ENCODE measurements around the gene ARHGEF3.

Gene ARHGEF3, protein sequence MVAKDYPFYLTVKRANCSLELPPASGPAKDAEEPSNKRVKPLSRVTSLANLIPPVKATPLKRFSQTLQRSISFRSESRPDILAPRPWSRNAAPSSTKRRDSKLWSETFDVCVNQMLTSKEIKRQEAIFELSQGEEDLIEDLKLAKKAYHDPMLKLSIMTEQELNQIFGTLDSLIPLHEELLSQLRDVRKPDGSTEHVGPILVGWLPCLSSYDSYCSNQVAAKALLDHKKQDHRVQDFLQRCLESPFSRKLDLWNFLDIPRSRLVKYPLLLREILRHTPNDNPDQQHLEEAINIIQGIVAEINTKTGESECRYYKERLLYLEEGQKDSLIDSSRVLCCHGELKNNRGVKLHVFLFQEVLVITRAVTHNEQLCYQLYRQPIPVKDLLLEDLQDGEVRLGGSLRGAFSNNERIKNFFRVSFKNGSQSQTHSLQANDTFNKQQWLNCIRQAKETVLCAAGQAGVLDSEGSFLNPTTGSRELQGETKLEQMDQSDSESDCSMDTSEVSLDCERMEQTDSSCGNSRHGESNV

GRCh38 chr3:56801662-56802377 is at the start of gene ARHGEF3:
TSS of gene ARHGEF3 (minus strand) at chr3:56801949. CDS start at chr3:56801798, 151 bp downstream.
- peak; percentile 86 for DNase-seq

- DNase-seq: no peak
Measured at GRCh38 chr3:56849698-56850097, 47.9 kb upstream of the ARHGEF3 start.

DNA sequence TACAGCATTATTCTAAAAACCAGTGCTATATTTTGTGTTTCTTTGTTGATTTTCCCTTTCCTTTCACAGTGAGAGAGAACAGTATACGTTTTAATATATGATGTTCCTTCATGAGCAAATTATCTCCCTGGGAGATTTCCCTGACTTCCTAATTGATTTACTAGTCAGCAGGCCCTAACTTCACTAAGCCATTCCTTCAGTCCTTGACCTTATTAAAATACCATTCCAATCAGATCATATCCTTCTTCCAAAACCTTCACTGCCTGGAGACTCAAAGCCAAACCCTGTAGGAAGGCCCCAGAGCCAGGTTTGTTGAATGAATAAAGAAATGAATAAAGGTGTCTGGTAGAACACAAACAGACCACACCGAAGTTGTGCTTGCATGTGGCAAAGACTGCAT is 43.8 kb upstream of the ARHGEF3 start:
- no peak for DNase-seq

GRCh38 chr3:56844536-56844935 is 42.8 kb upstream of the ARHGEF3 start:
- no peak for DNase-seq

GRCh38 chr3:56839784-56840715 is 38.3 kb upstream of the ARHGEF3 start:
- DNase-seq: no peak

GRCh38 chr3:56838448-56838847 is 36.7 kb upstream of the ARHGEF3 start:
- DNase-seq: no peak

DNA sequence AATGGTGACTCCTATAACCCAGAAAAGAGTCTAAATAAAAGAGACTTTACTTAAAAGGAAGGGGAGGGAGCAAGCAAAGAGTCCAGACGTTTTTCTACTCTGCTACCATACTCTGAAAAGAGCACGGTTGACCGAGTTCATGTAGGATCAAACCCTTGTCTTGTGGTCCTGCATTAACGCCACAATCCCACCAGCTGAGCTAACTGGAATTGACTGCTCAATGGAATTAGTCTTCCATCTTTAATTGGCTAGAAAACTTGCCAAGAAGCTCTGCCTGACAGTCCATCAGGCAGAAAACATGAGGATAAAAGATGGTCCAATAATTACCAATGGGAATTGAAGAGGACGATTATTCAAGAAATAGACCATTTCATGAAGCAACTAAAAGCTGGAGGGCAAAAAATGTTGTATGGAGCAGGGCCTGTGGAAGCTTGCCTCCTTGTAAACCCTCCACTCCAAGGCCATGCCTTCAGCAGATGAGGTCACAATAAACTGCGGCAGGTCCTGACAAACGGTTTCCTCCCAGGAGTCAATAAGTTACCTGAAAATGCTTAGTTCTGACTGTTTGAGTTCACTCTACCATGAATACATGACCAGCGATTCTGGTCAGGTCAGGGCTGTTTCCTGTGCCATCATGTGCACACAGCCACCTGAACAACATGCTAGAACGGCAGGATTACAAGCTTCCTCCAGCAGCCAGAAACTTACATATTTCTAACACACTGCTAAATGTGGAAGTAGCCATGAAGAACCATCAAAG is 35.6 kb upstream of the ARHGEF3 start:
- DNase-seq: no peak

DNA sequence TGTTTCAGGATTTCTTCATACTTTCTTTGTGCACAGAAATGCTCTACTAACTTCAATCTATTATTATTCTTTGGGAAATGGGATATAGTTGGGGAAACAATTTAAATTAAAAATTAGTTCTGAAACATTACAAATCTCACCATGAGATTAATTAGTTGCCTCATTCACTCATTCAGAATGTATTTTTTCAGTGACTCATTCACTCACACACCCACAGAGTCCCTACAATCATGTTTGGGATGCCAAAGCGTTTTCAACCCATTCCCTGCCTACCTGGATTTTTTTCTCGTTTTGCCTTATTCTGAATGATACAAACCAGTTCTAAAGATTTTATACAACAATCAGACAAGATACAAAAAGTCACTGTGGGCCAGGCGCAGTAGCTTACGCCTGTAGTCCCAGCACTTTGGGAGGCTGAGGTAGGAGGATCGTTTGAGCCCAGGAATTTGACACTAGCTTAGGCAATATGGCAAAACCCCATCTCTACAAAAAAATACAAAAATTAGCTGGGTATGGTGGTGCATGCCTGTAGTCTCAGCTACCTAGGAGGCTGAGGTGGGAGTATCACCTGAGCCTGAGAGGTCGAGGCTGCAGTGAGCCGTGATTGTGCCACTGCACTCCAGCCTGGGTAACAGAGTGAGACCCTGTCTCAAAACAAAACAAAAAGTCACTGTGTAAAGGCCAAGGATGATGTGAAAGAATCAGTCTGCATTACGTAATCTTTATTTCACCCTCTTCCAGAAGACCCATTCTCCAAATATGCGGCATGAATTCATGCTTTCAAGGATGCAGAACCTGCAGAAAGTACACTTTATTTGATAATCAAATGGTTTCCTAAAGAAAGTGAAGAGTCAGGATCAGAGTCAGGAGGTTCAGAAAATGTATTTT is 34.8 kb upstream of the ARHGEF3 start:
- DNase-seq: no peak

GRCh38 chr3:56835650-56836227 is 34.0 kb upstream of the ARHGEF3 start:
- DNase-seq: no peak

GRCh38 chr3:56833536-56833935 is 31.8 kb upstream of the ARHGEF3 start:
- no peak for DNase-seq

GRCh38 chr3:56833022-56833421 is 31.3 kb upstream of the ARHGEF3 start:
- no peak for DNase-seq

DNA sequence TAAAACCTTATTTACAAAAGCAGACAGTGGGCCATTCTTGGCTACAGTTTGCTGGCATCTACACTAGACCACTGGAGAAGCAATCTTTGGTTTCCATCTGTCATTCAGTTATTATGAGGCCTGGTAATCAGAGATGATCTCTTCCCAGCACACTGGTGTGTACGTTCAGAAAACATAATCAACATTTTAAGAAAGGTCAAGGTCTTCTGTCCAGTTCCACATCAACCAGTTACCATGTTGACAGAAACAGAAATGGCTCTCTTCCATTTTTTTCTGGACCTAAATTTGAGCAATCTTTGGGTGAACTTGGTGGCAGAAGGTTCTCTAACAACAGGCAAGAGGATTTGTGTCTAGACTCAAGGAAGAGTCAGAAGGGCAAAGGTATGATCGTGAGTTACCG is 29.8 kb upstream of the ARHGEF3 start:
- no peak for DNase-seq

DNA sequence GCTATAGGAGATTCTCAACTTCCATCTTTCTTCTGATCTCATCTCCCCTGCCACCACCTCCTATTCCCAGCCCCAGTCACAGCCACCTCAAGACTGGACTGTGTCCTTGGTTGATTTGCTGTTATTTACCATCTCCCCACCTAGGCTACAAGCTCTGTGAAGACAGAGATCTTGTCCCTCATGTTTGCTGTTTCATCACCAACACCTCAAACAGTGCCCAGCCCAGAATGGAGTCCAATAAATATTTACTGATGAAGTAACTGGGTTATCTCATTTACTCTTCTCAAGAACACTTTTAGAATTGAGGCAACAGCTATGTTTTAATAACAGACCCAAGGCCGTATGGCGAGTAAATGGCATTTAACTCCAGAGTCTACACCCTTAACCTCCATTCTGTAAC is 29.1 kb upstream of the ARHGEF3 start:
- DNase-seq: no peak

GRCh38 chr3:56829533-56829932 is 27.8 kb upstream of the ARHGEF3 start:
- DNase-seq: no peak

- peak; percentile 36 for DNase-seq
Measured at GRCh38 chr3:56826831-56827722, 25.3 kb upstream of the ARHGEF3 start.

- no peak for DNase-seq
Measured at GRCh38 chr3:56825567-56826438, 24.1 kb upstream of the ARHGEF3 start.

DNA sequence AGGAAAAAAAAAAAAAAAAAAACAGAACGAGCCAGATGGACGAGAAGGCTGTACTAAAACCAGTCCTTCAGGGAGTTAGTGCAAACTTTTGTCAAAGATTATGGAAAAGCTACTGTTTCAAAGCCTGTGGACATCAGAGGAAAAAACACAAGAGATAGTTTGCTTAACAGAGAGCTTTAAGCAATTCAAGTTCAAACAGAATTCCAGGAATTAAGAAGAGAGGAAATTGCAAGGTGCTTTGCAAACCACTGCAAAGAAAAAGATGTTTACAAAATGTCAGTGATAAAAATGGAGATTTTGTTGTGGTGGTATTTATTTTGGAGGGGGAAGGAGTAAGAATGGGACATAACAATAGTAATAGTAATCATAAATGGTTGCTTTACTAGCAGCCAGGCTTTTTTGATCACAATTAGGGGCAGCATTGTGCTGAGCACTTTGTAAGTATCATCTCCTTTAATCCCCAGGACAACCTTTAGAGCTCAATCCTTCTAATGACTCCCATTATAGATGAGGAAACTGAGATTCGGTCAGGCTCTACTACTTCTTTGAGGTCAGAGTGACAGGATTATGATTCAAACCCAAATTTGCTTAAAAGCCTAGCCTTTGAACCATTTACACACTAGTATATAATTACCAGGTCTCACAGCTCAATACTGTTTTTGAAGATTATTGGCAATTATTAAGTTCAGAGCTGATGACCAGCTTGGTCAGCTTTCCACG is 22.4 kb upstream of the ARHGEF3 start:
- DNase-seq: no peak

- no peak for DNase-seq
Measured at GRCh38 chr3:56823421-56823926, 21.7 kb upstream of the ARHGEF3 start.
